WERI-Rb-1 (cell line): ENCODE results near the gene B2M.

Experiments used
- DNase-seq: peaks from one replicate; pipeline ENCODE4 v3.0.0-alpha.2; 2020
- H3K27ac ChIP-seq: fragments of 250-450 bp; sonication (Bioruptor Pico); 2 replicates; pipeline ENCODE4 v1.5.1; 2020; ENCODE audit warnings: mild to moderate bottlenecking, moderate library complexity
- H3K27me3 ChIP-seq: fragments of 250-450 bp; sonication (Bioruptor Pico); 2 replicates; pipeline ENCODE4 v1.5.1; 2021; ENCODE audit warnings: mild to moderate bottlenecking, low read depth, moderate library complexity; ENCODE audit not compliant: insufficient read depth, severe bottlenecking
- H3K36me3 ChIP-seq: fragments of 250-450 bp; sonication (Bioruptor Pico); 2 replicates; pipeline ENCODE4 v1.5.1; 2020; ENCODE audit warnings: mild to moderate bottlenecking, moderate library complexity
- H3K4me3 ChIP-seq: 2 replicates; pipeline ENCODE4 v1.5.1; 2011; ENCODE audit warnings: low read depth, mild to moderate bottlenecking, control low read depth, low read length
- H3K9me3 ChIP-seq: fragments of 250-450 bp; sonication (Bioruptor Pico); 2 replicates; pipeline ENCODE4 v1.5.1; 2021; ENCODE audit warnings: mild to moderate bottlenecking, moderate library complexity; ENCODE audit not compliant: severe bottlenecking
- CTCF ChIP-seq: IDR thresholded peaks from 2 replicates; pipeline ENCODE4 v1.5.1; 2011; ENCODE audit warnings: low read depth, mild to moderate bottlenecking, control low read depth, inconsistent platforms, low read length

The B2M gene

GRCh38 chr15:44728576-44729407 lies 17.5 kb downstream of the B2M start:
- TF ChIP-seq CTCF = no peak

GRCh38 chr15:44729408-44730127 lies 18.3 kb downstream of the B2M start:
- Histone ChIP-seq H3K36me3 (no peaks in the 10 kb centered on the region), H3K27me3 (no peaks in the 10 kb centered on the region), H3K9me3 (no peaks in the 10 kb centered on the region), H3K4me3 (peak overlapping the region; percentile 75), H3K27ac (peak overlapping the region; percentile 70)
- no peak for TF ChIP-seq CTCF
- peak; percentile 22 for DNase-seq

More at GRCh38 chr15:44728576-44729407, 17.5 kb downstream of the B2M start:
- H3K9me3 ChIP-seq = no peaks in the 10 kb centered on the region
- H3K27ac ChIP-seq = peak overlapping the region; percentile 70
- no peaks in the 10 kb centered on the region for H3K27me3 ChIP-seq
- DNase-seq = peak; percentile 94
- H3K4me3 ChIP-seq = peak overlapping the region; percentile 75
- no peaks in the 10 kb centered on the region for H3K36me3 ChIP-seq

GRCh38 chr15:44734839-44735481 lies 23.6 kb downstream of the B2M start:
- TF ChIP-seq CTCF = no peak
- no peaks in the 10 kb centered on the region for H3K27me3 ChIP-seq
- H3K9me3 ChIP-seq = no peaks in the 10 kb centered on the region
- no peak overlapping the region for H3K27ac ChIP-seq
- no peaks in the 10 kb centered on the region for H3K36me3 ChIP-seq
- DNase-seq = no peak
- H3K4me3 ChIP-seq = no peak overlapping the region

- no peak for DNase-seq
- TF ChIP-seq CTCF = no peak
- H3K36me3 ChIP-seq = no peaks in the 10 kb centered on the region
- no peaks in the 10 kb centered on the region for H3K27me3 ChIP-seq
- no peak overlapping the region for H3K27ac ChIP-seq
- no peak overlapping the region for H3K4me3 ChIP-seq
- H3K9me3 ChIP-seq = no peaks in the 10 kb centered on the region
Observed at GRCh38 chr15:44735482-44736180, 24.3 kb downstream of the B2M start.

- no peak for DNase-seq
Observed at GRCh38 chr15:44736181-44736765, 25.0 kb downstream of the B2M start, which contains the start of gene TRIM69. Gene TRIM69, plus strand, starts transcription at chr15:44736528. Its CDS starts 177 bp downstream, at chr15:44736705.

More at GRCh38 chr15:44736181-44736765, 25.0 kb downstream of the B2M start, which contains the start of gene TRIM69:
- Histone ChIP-seq H3K9me3 (no peaks in the 10 kb centered on the region), H3K27ac (no peak within 1 kb of the TSS), H3K4me3 (no peak within 1 kb of the TSS), H3K36me3 (no peaks in the 10 kb centered on the region), H3K27me3 (no peaks in the 10 kb centered on the region)
- TF ChIP-seq CTCF = no peak
